HG02610 (cell line): ENCODE results near the gene RUBCN.
"Not testable (repeated sequence)": the region's sequence is repeated elsewhere in the genome, so short reads cannot be mapped to it uniquely, and the experiment has no call there.

ENCODE experiments used
- ATAC-seq: cut with Tn5 transposase; IDR thresholded peaks from one replicate; pipeline ENCODE4 v1.9.1; 2021; ENCODE audit warnings: mild to moderate bottlenecking, moderate library complexity; ENCODE audit not compliant: unreplicated experiment

The RUBCN gene

DNA sequence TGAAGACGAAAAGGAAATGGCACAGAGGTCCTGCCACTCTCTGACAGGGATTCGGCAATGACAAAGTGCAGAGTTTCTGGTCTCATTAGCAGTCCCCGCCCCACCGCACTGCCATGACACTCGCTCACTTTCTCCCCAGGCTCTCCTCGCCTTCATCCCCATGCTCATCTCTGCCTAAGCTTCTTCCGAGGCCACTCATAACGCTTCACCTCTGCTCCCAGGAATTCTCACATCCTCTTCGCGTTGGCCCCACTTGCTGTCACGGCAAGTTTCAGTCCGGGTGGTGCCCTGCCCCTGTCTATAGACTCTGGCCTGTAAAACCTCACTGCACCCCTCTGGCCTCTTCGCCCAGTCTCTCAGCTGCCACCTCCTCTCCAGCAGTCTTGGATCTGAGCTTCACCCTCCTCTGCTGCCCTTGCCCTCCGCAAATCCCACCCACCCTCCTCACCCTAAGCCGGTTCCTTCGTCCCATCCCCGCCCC, 654 bp downstream of the RUBCN start:
- no peak for ATAC-seq

GRCh38 chr3:197734667-197735318, 1.9 kb downstream of the RUBCN start:
- peak; percentile 45 for ATAC-seq

DNA sequence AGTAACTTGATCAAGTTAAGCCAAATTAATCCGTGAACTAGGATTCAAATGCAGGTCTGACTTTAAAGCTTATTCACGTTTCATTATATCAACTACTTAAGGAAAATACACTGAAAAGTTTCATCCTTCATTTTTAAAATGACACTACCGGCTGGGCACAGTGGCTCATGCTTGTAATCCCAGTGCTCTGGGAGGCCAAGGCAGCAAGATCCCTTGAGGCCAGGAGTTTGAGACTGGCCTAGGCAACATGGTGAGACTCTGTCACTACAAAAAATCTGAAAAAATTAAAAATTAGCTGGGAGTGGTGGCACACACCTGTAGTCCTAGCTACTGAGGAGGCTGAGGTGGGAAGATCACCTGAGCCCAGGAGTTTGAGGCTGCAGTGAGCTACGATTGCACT, 3.7 kb downstream of the RUBCN start:
- ATAC-seq: no peak

GRCh38 chr3:197731483-197731882, 5.2 kb downstream of the RUBCN start:
- not testable (repeated sequence) for ATAC-seq

DNA sequence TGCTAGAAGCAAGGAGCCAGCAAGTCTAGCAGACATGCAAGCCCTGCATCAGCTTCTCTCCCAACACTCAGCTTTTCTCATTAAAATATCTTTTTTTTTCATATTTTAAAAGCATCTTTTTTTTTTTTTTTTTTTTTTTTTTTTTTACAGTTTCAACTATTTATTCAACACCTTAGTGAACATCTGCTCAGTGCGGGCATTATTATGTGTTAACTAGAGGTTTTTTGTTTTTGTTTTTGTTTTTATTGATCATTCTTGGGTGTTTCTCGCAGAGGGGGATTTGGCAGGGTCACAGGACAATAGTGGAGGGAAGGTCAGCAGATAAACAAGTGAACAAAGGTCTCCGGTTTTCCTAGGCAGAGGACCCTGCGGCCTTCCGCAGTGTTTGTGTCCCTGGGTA, 5.9 kb downstream of the RUBCN start:
- ATAC-seq: not testable (repeated sequence)

GRCh38 chr3:197730200-197730599, 6.5 kb downstream of the RUBCN start:
- ATAC-seq: peak; percentile 28

GRCh38 chr3:197728487-197728886, 8.2 kb downstream of the RUBCN start:
- ATAC-seq: no peak

DNA sequence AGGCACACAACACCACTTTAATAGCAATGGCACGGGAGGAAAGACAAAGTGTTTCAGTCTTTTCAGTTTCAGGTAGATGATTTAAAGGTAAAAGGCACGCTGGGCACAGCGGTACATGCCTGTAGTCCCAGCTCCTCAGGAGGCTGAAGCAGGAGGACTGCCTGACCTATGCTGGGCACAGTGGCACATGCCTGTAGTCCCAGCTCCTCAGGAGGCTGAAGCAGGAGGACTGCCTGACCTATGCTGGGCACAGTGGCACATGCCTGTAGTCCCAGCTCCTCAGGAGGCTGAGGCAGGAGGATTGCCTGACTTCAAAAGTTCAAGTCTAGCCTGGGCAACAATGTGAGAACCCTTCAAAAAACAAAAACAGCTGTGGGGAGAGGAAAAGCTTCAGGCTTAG, 8.8 kb downstream of the RUBCN start:
- ATAC-seq: not testable (repeated sequence)

GRCh38 chr3:197722734-197723133, 14.0 kb downstream of the RUBCN start:
- ATAC-seq: no peak

GRCh38 chr3:197720694-197721093, 16.0 kb downstream of the RUBCN start:
- ATAC-seq: no peak

GRCh38 chr3:197718891-197719290, 17.8 kb downstream of the RUBCN start:
- ATAC-seq: no peak

GRCh38 chr3:197714251-197714650, 22.5 kb downstream of the RUBCN start:
- no peak for ATAC-seq

- no peak for ATAC-seq
These were observed 23.3 kb downstream of the RUBCN start for GRCh38 chr3:197713477-197713822.

DNA sequence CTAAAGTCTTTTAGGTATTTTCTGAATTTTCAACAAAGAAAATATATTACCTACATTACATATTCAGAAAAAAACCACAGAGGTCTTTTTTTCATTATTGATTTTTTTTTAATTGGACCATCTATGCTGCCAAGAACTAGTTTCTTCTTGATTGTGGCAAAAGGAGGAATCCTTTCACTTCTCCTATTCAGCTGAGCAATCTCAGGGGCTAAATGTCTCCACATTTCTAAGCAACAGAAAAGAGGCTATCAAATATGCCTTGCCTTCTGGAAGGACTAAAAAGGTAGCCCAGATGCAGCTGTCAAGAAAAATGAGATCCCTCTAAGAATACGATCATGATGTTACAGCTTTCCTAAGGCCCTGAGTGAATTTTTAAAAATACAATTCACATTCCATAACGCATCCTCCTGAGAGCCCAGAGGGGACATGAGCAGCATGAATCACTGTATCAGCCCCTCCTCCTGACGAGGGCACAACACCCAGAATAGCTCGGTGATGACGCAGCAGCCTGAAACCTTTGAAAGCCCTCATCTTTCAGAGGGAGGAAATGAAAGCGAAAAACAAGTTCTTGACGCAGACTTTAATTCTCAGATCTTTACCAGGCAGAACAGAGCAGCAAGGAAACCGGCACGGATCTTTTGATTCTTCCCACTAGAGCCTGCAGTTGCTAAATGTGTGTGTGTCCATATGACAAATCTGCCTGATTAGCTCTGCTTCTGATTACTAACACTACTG, 24.6 kb downstream of the RUBCN start:
- ATAC-seq: peak; percentile 89

DNA sequence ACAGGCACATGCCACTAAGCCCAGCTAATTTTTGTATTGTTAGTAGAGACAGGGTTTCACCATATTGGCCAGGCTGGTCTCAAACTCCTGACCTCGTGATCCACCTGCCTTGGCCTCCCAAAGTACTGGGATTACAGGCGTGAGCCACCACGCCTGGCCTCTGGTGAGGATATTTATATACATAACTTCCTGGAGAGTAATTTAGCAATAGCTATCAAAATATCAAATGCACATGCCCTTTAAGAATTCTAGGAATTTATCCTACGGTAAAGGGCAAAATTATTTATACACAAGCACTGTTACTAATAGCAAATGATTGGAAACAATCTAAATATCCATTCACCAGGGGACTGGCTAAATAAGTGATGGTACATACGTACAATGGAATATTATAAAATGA, 25.7 kb downstream of the RUBCN start:
- not testable (repeated sequence) for ATAC-seq

- ATAC-seq: no peak
These were observed 27.6 kb downstream of the RUBCN start for GRCh38 chr3:197709135-197709534.

- ATAC-seq: no peak
These were observed 30.0 kb downstream of the RUBCN start for GRCh38 chr3:197706658-197707057.

DNA sequence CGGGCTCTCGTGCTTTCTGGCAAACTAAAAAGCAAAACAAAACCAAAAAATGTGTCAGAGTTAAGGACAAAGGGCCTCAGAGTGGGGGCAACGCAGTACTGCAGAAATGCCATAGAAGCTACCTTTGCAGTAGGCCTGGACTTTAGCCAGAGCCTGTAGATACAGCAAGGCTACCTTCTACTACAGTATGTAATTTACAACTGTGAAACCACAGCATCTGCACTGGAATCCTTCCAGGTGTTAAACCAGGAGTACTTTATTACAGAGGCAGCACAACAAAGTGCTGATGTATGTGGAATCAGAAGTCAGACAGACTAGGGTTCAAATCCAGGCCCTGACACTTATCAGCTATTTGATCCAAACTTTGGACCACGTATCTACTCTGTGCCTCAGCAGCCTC, 34.9 kb downstream of the RUBCN start:
- no peak for ATAC-seq

GRCh38 chr3:197700095-197700494, 36.6 kb downstream of the RUBCN start:
- ATAC-seq: no peak

DNA sequence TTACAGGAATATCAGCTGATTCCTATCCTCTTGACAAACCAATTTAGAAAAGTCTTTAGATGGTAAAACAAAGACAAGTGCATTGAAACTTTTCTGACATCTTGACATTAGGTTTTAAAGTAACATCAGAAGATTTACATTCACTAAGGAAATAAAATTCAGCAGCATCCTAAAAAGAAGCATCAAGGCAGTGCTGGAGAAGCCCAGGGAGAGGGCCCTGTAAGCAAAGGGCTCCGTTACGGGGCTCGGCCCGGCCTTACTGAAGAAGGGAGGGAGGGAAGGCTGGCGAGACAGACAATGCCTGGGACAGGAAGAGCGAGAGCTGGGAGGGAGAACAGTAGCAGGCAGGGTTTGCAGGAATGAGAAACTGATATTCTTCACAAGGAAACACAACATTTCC, 39.3 kb downstream of the RUBCN start:
- no peak for ATAC-seq

DNA sequence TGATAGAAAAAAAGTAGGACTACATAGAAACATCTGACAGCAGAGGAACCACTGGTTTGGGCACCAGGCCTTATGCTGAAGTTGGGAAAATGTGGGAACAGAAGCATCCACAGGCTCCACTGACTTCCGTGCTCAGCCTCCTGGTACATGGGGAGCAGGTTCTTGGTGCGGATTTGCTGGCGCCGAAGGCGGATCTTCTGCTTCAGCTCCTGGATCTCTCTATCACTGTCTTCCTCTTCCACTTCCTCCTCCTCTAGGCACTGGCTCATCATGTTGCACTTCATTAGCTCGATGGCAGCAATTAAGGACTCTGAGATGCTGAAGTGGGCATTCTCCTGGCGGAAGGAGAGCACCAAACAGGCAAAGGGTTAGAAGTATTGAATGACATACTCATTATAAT, 42.5 kb downstream of the RUBCN start:
- ATAC-seq: no peak

DNA sequence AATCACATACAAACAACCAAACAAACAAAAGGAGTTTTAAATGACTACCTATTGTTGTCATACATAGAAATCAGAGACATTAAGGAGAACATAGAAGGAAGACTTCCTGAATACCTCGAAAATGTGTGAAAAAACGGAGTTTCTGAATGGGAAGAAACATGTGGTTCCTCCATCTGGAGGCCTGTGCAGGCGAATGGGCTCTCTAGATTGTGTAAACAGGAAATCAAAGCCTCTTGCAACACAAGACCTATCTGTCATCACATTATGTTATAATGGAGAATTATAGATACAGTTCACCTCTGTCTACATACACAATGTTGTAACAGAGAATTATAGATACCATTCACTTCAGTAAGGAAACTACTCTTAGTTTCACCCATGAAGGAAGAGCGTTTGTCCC, 44.1 kb downstream of the RUBCN start:
- no peak for ATAC-seq

- ATAC-seq: no peak
These were observed 46.0 kb downstream of the RUBCN start for GRCh38 chr3:197690754-197691153.
